ENCODE measurements around the gene NTM.

The NTM gene

GRCh38 chr11:131756479-131757110 is 386.2 kb downstream of the NTM start:
- no peak for DNase-seq

GRCh38 chr11:131758726-131759125 is 388.3 kb downstream of the NTM start:
- DNase-seq = no peak

- DNase-seq = no peak
These were observed 388.7 kb downstream of the NTM start for GRCh38 chr11:131759140-131759539.

GRCh38 chr11:131760091-131761061 is 390.0 kb downstream of the NTM start:
- DNase-seq = no peak

DNA sequence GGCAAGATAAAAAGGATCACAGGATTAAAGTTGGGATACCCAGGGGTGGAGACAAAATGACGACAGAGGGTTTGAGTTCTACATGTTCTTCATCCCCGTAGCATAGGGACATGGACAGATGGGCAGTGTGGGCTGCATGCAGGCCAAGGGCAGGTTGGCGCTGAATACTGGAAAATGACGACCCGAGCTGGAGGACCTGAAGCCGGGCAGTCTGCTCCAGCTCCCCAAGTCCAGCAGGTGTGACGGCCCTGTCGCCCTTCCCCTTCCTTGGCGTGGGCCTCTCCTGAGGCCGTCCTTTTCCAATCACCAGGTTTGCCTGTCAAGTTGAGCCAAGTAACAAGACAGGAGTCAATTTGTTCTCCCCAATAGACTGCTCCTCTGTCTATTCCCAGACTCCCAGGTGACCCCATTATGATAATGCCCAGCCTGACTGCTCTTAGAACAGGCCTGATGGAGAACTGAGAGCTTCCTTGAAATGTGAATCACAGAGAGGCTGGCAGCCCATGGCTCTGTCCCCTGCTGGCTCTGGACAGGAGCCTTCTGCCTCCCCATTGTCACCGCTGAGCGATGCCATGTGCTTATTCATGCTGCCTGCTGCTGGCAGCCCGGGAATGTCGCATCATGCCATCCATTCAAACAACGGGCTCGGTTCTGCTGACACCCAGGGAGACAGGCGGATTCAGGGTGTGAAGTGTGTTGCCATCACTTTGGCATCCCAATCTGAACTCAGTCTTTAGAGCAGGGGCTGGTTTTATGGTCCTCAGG is 392.1 kb downstream of the NTM start:
- no peak for DNase-seq

DNA sequence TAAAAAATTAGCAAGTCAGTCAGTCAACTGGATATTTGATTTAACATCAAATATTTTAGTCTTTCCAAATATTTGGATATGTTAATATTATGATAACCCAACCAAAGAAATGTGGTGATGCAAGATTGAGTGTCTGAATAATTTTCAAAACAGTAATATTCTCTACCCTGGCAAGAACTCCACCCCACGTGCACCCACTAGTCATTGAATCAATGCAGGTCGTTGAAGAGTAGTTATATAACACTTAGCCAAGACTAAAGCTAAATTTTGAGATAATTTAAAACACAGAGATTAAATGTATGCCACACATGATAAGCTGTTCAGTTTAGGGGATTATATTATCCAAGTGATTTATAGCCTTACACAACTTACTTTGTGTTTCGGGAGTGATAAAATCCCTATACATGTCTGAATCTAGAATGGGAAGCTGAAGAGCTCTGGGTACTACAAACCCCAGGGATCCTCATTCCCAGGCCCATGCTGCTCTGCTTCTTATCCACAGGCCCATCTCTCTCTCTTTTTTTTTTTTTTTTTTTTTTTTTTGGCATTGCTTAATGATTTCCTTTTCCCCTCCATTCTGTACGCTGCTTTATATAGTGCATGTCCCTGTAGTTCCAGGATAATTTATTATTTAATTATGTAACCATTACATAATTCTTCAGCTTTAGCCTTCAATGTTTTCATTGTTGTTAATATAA is 392.9 kb downstream of the NTM start:
- no peak for DNase-seq

- DNase-seq = no peak
These were observed 393.7 kb downstream of the NTM start for GRCh38 chr11:131764126-131764525.

GRCh38 chr11:131764649-131765048 is 394.2 kb downstream of the NTM start:
- DNase-seq = no peak

- no peak for DNase-seq
These were observed 396.2 kb downstream of the NTM start for GRCh38 chr11:131766637-131767036.

GRCh38 chr11:131767421-131767820 is 397.0 kb downstream of the NTM start:
- no peak for DNase-seq

DNA sequence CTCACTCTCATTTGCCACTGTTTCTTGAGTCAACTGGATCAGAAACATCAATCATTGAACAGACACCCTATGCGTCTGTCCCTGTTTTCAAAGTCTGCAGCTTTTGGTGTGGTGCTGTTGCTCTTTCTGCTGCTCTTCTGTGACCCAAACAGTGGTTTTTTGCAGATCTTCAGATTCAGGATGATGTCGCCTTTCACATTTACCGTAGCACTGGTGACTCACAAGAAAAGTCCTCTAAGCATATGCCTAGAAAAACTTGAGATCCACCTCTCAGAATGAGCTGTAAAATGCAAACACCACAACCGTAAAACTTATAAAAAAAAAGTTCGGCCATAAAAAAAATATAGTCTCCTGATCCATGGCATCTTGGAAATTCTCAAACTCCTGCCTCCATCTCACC is 400.4 kb downstream of the NTM start:
- no peak for DNase-seq

GRCh38 chr11:131771471-131771870 is 401.1 kb downstream of the NTM start:
- DNase-seq = no peak

DNA sequence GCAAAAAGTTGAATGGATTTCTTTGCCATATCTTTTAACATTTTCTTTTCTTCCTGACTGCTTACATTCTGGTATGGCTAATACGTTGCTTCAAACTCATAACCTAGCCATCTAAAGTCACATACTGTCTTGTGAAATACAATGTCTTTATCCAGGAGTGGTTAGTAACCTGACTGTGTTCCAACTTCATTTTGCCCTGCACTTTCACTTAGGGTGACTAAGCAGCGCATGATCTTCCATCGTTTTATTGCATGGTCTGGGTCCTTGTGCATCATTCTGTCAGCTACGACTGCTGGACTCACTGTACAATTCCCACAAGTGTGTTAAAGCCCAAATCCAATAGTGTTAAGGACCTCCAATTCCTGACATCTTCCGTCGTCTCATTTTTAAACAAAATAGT is 403.2 kb downstream of the NTM start:
- no peak for DNase-seq

- no peak for DNase-seq
These were observed 405.8 kb downstream of the NTM start for GRCh38 chr11:131776211-131776610.

DNA sequence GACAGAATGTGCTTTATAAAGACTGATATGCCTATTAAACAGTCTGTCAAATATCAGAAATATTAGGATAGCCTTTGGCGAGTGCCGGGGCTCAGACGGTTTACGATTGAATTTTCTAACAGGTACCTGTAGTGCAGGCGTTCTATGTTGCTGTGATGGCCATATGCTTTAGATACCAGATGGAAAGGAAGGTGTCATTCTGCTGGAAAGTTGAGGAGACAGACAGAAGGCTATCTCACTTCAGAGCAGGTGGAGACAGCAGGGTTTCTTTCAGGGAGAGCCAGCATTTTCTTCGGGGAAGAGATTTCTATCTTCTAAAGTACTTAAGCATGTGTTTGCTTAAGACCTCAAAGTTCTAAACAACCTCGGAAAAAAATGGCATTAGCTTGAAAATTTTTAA is 415.4 kb downstream of the NTM start:
- DNase-seq = no peak

DNA sequence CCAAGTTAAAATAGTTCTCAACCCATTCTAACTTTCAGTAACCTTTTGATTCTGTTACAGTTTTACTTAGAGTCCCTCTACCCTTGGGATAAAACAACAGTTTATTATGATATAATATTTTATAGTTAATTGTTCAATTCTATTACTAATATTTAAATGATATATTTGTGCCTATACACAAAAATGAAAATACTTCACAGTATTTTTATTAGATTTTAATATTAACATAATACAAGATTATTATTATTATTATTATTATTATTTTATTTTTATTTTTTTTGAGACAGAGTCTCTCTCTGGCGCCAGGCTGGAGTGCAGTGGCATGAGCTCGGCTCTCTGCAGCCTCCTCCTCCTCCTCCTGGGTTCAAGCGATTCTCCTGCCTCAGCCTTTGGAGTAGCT is 416.7 kb downstream of the NTM start:
- no peak for DNase-seq

- no peak for DNase-seq
These were observed 420.2 kb downstream of the NTM start for GRCh38 chr11:131790586-131790985.

- no peak for DNase-seq
These were observed 421.8 kb downstream of the NTM start for GRCh38 chr11:131792243-131792642.

GRCh38 chr11:131796089-131796488 is 425.7 kb downstream of the NTM start:
- no peak for DNase-seq

GRCh38 chr11:131796541-131796940 is 426.1 kb downstream of the NTM start:
- no peak for DNase-seq

DNA sequence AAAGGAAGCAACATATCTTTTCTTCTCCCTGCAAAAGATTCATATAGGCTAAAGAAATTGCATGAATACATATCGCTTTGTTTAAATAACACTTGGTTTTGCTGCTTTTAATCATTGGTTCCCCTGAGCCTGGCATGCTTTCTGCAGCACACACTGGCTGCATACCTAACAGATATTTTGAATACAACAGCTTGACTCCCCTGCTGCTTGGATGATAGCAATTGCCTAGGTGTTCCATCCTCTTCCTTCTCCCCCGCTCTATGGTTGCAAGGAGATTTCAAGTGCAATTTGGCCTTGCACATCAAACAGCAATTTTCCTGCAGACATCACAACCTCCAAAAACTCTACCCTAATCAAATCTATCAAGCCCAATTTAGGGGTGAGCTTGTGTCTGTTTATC is 430.0 kb downstream of the NTM start:
- no peak for DNase-seq

DNA sequence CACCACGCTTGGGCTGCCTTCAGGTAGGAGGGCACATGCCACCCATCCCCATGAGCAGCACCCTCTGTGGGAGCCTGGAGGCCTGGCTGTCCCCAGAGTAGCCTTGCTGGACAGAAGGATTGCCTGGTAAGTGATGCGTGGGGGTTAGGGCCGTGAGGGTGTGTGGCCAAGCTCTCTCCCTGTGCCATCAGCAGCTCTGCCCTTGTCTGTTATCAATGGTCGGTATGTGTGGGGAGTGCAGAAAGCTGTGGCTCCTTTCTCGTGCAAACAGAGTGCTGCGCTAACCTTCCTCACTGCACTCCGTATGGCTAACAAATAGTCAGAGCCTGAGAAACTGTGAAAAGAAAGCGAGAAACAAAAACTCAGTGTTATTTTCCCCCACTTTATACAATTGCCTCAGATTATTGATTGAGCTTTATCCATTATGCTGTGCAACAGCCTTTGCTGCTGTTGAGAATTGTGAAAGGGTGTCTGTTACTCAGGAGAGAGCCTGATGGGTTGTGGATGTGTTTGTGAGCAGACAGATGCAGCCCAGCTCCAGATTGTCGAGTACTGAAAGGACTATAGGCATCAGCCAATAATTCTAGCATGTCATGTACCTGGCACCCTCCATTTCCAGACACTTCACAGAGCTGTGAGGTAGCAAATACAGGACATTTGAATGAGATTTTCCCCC is 432.2 kb downstream of the NTM start:
- no peak for DNase-seq
